ENCODE data around the gene LRRN3.

LRRN3 gene

DNA sequence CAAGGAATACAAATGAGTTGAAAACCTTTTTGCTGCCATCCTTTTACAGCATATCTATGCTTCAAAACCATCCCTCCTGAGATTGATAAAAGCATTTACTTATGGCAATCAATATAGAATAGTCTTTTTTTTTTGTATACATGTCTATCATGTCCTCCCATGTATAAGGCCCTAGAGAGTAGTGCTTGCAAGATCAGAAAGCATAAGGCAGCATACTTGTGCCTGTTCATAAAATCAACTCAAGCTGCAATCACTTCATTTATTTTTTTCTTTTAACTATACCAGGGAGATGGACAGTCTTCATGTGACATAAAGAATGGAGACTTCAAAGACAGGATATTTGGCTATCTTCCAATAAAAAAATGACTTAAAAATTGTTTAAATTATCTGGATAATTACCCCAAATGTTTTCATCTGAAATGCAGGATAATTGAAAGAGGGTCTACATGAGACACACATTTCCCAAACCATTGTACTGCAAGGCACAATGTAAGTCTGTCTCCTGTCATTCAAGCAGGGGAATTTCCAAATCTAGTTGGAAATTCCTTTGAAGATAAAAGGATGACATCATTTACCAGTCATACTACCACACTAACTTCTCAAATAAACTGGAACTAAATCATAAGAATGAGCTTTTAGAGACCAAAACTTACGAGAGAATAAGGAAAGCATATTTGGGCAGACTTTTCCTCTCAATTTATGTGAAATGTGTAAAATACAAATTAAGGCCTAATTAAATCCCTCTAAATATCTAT, 22.5 kb downstream of the LRRN3 start:
- POLR2A ChIA-PET: interaction anchor here (0.6 kb wide), 1 partner anchor 23 kb away, joined by 4 read pairs; no protein-coding TSS in a partner anchor
- Histone ChIP-seq H3K36me3 (ENCODE audit: control insufficient read depth in 2 of 2, insufficient read depth in 1 of 2, low read length in 2 of 2) (no peaks in the 10 kb centered on the region), H3K9me3 (ENCODE audit: control insufficient read depth, insufficient read depth, low read depth, low read length) (no peaks in the 10 kb centered on the region), H3K4me3 (ENCODE audit: low read depth, low read length) (no peak overlapping the region), H3K4me1 (ENCODE audit: control insufficient read depth, insufficient read depth, low read length) (no peaks in the 10 kb centered on the region), H3K27ac (ENCODE audit: extremely low read depth, low read depth, low read length) (no peak overlapping the region)
- CTCF ChIA-PET: interaction anchor here (0.7 kb wide), 1 partner anchor 15 kb away, joined by 3 read pairs; no protein-coding TSS in a partner anchor
- TF ChIP-seq ZNF121 (tag by site-specific recombination; IDR thresholded peaks at IDR 0.05) (no peak), ZNF362 (tag by site-specific recombination; IDR thresholded peaks at IDR 0.05) (0 out of 2 replicates have a peak, but pooled peaks have one; percentile 38), ZNF221 (tag by site-specific recombination; IDR thresholded peaks at IDR 0.05; ENCODE audit: borderline replicate concordance) (no peak), ZNF623 (tag by site-specific recombination; IDR thresholded peaks at IDR 0.05) (no peak), YY1 (tag by site-specific recombination; IDR thresholded peaks at IDR 0.05) (no peak), ZBTB21 (tag by site-specific recombination; IDR thresholded peaks at IDR 0.05) (peak; percentile 60; the same call in 1 of the 2 replicates), ZBTB1 (tag by site-specific recombination; IDR thresholded peaks at IDR 0.05) (no peak), PRDM6 (tag by site-specific recombination; IDR thresholded peaks at IDR 0.05) (peak; percentile 74), ZNF335 (tag by site-specific recombination; conservative IDR thresholded peaks at IDR 0.05) (0 out of 2 replicates have a peak, but pooled peaks have one; percentile 26), PRDM1 (tag by site-specific recombination; IDR thresholded peaks at IDR 0.05) (peak; percentile 39; the same call in 1 of the 2 replicates), ZNF626 (tag by site-specific recombination; IDR thresholded peaks at IDR 0.05) (no peak), ZNF629 (tag by site-specific recombination; IDR thresholded peaks at IDR 0.05) (peak; percentile 86), ZNF571 (tag by site-specific recombination; IDR thresholded peaks at IDR 0.05) (no peak), ZFHX2 (tag by site-specific recombination; conservative IDR thresholded peaks at IDR 0.05) (no peak), ZSCAN16 (tag by site-specific recombination; IDR thresholded peaks at IDR 0.05) (no peak), ZNF184 (tag by site-specific recombination; IDR thresholded peaks at IDR 0.05) (0 out of 2 replicates have a peak, but pooled peaks have one; percentile 35), SP7 (tag by site-specific recombination; IDR thresholded peaks at IDR 0.05) (0 out of 2 replicates have a peak, but pooled peaks have one; percentile 47), ZNF48 (tag by site-specific recombination; IDR thresholded peaks at IDR 0.05) (no peak), ZNF394 (tag by site-specific recombination; IDR thresholded peaks at IDR 0.05; ENCODE audit: borderline replicate concordance) (no peak), ZNF354C (tag by site-specific recombination; IDR thresholded peaks at IDR 0.05; ENCODE audit: borderline replicate concordance, low read depth) (no peak), GFI1B (tag by site-specific recombination; IDR thresholded peaks at IDR 0.05) (no peak), ZNF544 (tag by site-specific recombination; IDR thresholded peaks at IDR 0.05) (no peak), ZNF398 (tag by site-specific recombination; IDR thresholded peaks at IDR 0.05) (no peak), ZEB2 (tag by site-specific recombination; IDR thresholded peaks at IDR 0.05) (peak; percentile 47; the same call in 1 of the 2 replicates), KLF16 (tag by site-specific recombination; IDR thresholded peaks at IDR 0.05) (no peak), ZNF433 (tag by site-specific recombination; IDR thresholded peaks at IDR 0.05; ENCODE audit: low read depth) (no peak)
- TF ChIP-seq, protein P1, sequence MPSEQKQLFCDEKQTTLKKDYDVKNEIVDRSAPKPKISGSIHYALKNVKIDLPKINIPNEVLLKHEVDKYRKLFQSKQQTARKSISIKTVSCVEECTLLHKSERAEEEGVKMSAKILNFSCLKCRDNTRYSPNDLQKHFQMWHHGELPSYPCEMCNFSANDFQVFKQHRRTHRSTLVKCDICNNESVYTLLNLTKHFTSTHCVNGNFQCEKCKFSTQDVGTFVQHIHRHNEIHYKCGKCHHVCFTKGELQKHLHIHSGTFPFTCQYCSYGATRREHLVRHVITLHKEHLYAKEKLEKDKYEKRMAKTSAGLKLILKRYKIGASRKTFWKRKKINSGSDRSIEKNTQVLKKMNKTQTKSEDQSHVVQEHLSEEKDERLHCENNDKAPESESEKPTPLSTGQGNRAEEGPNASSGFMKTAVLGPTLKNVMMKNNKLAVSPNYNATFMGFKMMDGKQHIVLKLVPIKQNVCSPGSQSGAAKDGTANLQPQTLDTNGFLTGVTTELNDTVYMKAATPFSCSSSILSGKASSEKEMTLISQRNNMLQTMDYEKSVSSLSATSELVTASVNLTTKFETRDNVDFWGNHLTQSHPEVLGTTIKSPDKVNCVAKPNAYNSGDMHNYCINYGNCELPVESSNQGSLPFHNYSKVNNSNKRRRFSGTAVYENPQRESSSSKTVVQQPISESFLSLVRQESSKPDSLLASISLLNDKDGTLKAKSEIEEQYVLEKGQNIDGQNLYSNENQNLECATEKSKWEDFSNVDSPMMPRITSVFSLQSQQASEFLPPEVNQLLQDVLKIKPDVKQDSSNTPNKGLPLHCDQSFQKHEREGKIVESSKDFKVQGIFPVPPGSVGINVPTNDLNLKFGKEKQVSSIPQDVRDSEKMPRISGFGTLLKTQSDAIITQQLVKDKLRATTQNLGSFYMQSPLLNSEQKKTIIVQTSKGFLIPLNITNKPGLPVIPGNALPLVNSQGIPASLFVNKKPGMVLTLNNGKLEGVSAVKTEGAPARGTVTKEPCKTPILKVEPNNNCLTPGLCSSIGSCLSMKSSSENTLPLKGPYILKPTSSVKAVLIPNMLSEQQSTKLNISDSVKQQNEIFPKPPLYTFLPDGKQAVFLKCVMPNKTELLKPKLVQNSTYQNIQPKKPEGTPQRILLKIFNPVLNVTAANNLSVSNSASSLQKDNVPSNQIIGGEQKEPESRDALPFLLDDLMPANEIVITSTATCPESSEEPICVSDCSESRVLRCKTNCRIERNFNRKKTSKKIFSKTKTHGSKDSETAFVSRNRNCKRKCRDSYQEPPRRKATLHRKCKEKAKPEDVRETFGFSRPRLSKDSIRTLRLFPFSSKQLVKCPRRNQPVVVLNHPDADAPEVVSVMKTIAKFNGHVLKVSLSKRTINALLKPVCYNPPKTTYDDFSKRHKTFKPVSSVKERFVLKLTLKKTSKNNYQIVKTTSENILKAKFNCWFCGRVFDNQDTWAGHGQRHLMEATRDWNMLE (tag by site-specific recombination; conservative IDR thresholded peaks at IDR 0.05; ENCODE audit: low read depth): 0 out of 2 replicates have a peak, but pooled peaks have one; percentile 27
